Measurements from ENCODE around the gene SDC4.

DNA sequence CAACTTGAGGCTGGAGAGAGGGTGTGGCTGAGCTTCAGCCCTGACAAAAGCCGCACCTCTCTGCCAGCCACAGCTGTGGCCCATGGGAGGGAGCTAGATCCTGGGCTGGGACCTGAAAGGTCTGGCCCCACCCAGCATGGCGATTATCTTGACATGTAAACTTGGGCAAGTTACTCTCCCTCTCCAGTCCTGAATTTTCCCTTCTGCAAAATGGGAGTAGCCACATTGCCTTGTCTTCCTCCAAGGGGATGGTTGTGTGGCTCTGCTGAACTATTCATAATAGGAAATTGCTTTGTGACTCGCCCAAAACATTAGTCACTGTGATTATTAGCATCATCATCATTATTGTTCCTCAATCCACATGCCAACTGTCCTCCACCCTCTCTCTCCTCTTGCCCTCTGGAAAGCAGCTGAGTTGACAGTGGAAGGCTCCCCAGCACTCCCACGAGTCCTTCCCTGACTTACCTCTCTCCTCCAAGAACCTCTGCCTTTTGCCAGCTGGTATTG, 64.6 kb downstream of the SDC4 start:
- TF ChIP-seq GATA2 (IDR thresholded peaks at IDR 0.05; ENCODE audit: low read depth, low read length) (no peak), GATA3 (IDR thresholded peaks at IDR 0.05; ENCODE audit: low read depth, low read length) (no peak)

Measured in SH-SY5Y (cell line).